GM23338 (cell line): ENCODE measurements around the gene SMCO2. TPM values are rescaled to one million over a fixed set of nuclear protein-coding genes. Genes with fewer than 3 reads are reported as not detected.

ENCODE experiments used
- ATAC-seq: fragments of 200-7000 bp; cut with Tn5 transposase; 3 replicates; pipeline ENCODE4 v1.9.1; 2020
- DNase-seq: peaks from one replicate; pipeline ENCODE4 v3.0.0-alpha.2; 2015; ENCODE audit warnings: low spot score
- H2AFZ ChIP-seq: fragments of 200-600 bp; sonication (generic); 2 replicates; pipeline ENCODE4 v1.8.0; 2016; ENCODE audit warnings: antibody characterized with exemption, mild to moderate bottlenecking, moderate library complexity
- H3F3A ChIP-seq: fragments of 200-600 bp; sonication (generic); replicated peaks from 2 replicates; pipeline ENCODE4 v1.8.0; 2017; ENCODE audit warnings: antibody characterized with exemption, mixed run types, low read depth
- H3K27ac ChIP-seq: fragments of 200-600 bp; sonication (generic); 2 replicates; pipeline ENCODE4 v1.6.1; 2016; ENCODE audit warnings: low read depth
- H3K27me3 ChIP-seq: fragments of 200-600 bp; sonication (generic); 2 replicates; pipeline ENCODE4 v1.8.0; 2016; ENCODE audit warnings: mild to moderate bottlenecking, mixed run types, moderate library complexity; ENCODE audit not compliant: insufficient read depth
- H3K36me3 ChIP-seq: fragments of 200-600 bp; sonication (generic); 2 replicates; pipeline ENCODE4 v1.8.0; 2016; ENCODE audit warnings: mild to moderate bottlenecking; ENCODE audit not compliant: insufficient read depth
- H3K4me1 ChIP-seq: fragments of 200-600 bp; sonication (generic); 2 replicates; pipeline ENCODE4 v1.8.0; 2016; ENCODE audit warnings: mild to moderate bottlenecking, moderate library complexity; ENCODE audit not compliant: insufficient read depth
- H3K4me2 ChIP-seq: fragments of 200-600 bp; sonication (generic); 2 replicates; pipeline ENCODE4 v1.7.1; 2017; ENCODE audit warnings: mixed run types
- H3K4me3 ChIP-seq: fragments of 200-600 bp; sonication (generic); 2 replicates; pipeline ENCODE4 v1.6.1; 2016; ENCODE audit warnings: mixed run types
- H3K79me2 ChIP-seq: fragments of 200-600 bp; sonication (generic); replicated peaks from 2 replicates; pipeline ENCODE4 v1.8.0; 2017; ENCODE audit warnings: mild to moderate bottlenecking; ENCODE audit not compliant: insufficient read depth
- H3K9me2 ChIP-seq: fragments of 200-600 bp; sonication (generic); 2 replicates; pipeline ENCODE4 v1.8.0; 2017; ENCODE audit not compliant: insufficient read depth
- H4K20me1 ChIP-seq: fragments of 200-600 bp; sonication (generic); replicated peaks from 2 replicates; pipeline ENCODE4 v1.8.0; 2017; ENCODE audit warnings: mild to moderate bottlenecking; ENCODE audit not compliant: insufficient read depth
- H3K27ac Mint-ChIP-seq: 2 replicates; pipeline ENCODE4 v1.8.0; 2020; ENCODE audit warnings: inconsistent platforms, mild to moderate bottlenecking, moderate library complexity, mixed read lengths
- H3K27me3 Mint-ChIP-seq: 3 replicates; pipeline ENCODE4 v1.8.0; 2022; ENCODE audit warnings: low read depth, mild to moderate bottlenecking, moderate library complexity, mixed read lengths, inconsistent platforms; ENCODE audit not compliant: insufficient read depth, poor library complexity
- H3K36me3 Mint-ChIP-seq: 3 replicates; pipeline ENCODE4 v1.8.0; 2021; ENCODE audit warnings: low read depth, mild to moderate bottlenecking, inconsistent platforms, moderate library complexity, mixed read lengths
- H3K4me1 Mint-ChIP-seq: 3 replicates; pipeline ENCODE4 v1.8.0; 2020; ENCODE audit warnings: mild to moderate bottlenecking, inconsistent platforms, mixed read lengths
- H3K4me3 Mint-ChIP-seq: 3 replicates; pipeline ENCODE4 v1.8.0; 2021; ENCODE audit warnings: moderate library complexity, mild to moderate bottlenecking, inconsistent platforms, mixed read lengths
- H3K9me3 Mint-ChIP-seq: 3 replicates; pipeline ENCODE4 v1.8.0; 2020; ENCODE audit warnings: moderate library complexity, mild to moderate bottlenecking, inconsistent platforms, mixed read lengths
- CREB1 ChIP-seq: fragments of 250-450 bp; sonication (Bioruptor Pico); IDR thresholded peaks from 2 replicates; pipeline ENCODE4 v1.5.0; 2020; ENCODE audit warnings: low read depth, mild to moderate bottlenecking, moderate library complexity
- CTCF ChIP-seq, 2 experiments: fragments of 200-600 bp in 1 of 2; sonication (generic) in 1 of 2; conservative IDR thresholded peaks; 2 replicates each; pipeline versions ENCODE4 v1.5.1 to v1.6.1; 2016 to 2017; ENCODE audit warnings: antibody characterized with exemption in 2 of 2, low read depth in 2 of 2, mild to moderate bottlenecking in 2 of 2, moderate library complexity in 1 of 2
- EZH2 ChIP-seq: fragments of 200-600 bp; sonication (generic); IDR thresholded peaks from one replicate; pipeline ENCODE4 v1.8.0; 2017; ENCODE audit warnings: antibody characterized with exemption, mild to moderate bottlenecking, low read depth; ENCODE audit not compliant: unreplicated experiment
- EZH2phosphoT487 ChIP-seq: fragments of 200-600 bp; sonication (generic); IDR thresholded peaks from one replicate; pipeline ENCODE4 v1.8.1; 2018; ENCODE audit warnings: antibody characterized with exemption; ENCODE audit not compliant: unreplicated experiment
- JUNB ChIP-seq: IDR thresholded peaks from one replicate; pipeline ENCODE4 v1.6.1; 2016; ENCODE audit warnings: antibody characterized with exemption; ENCODE audit not compliant: unreplicated experiment
- NANOG ChIP-seq: IDR thresholded peaks from 2 replicates; pipeline ENCODE4 v1.6.1; 2016; ENCODE audit warnings: antibody characterized with exemption, borderline replicate concordance
- POLR2AphosphoS5 ChIP-seq: IDR thresholded peaks from 2 replicates; pipeline ENCODE4 v1.6.1; 2016; ENCODE audit warnings: antibody characterized with exemption, low read depth
- REST ChIP-seq: IDR thresholded peaks from one replicate; pipeline ENCODE4 v1.6.1; 2018; ENCODE audit warnings: antibody characterized with exemption; ENCODE audit not compliant: unreplicated experiment
- STAT1 ChIP-seq: IDR thresholded peaks from one replicate; pipeline ENCODE4 v1.6.1; 2016; ENCODE audit warnings: antibody characterized with exemption; ENCODE audit not compliant: unreplicated experiment
- ZNF114 ChIP-seq: fragments of 250-450 bp; sonication (Bioruptor Pico); IDR thresholded peaks from 2 replicates; pipeline ENCODE4 v1.5.0; 2020; ENCODE audit warnings: mild to moderate bottlenecking, moderate library complexity
- ZNF331 ChIP-seq: fragments of 250-450 bp; sonication (Bioruptor Pico); IDR thresholded peaks from 2 replicates; pipeline ENCODE4 v1.5.0; 2020; ENCODE audit warnings: low read depth, mild to moderate bottlenecking, moderate library complexity
- polyA plus RNA-seq: library from polyadenylated mRNA; unstranded; fragments of >200 nt; fragmentation: Nextera tagmentation; extraction: Ambion mirVana; gene quantifications from 2 replicates; pipeline ENCODE4 v1.2.1, GENCODE V29; 2016
- total RNA-seq: library from RNA; depleted of rRNA; stranded (reverse); fragments of >200 nt; shearing (Covaris generic); gene quantifications from 2 replicates; pipeline ENCODE4 v1.2.3, GENCODE V29; 2014

Gene SMCO2
- total and polyA plus RNA-seq, 2 experiments from 2014 or later = 0.86 TPM; not detected in 1

- TF ChIP-seq ZNF331 (CRISPR knock-in tag) (no peak), EZH2 (no peak), POLR2AphosphoS5 (no peak), JUNB (no peak), CTCF (conservative IDR thresholded peaks at IDR 0.05; ENCODE audit: low read depth in 2 of 2) (no peak), NANOG (no peak), REST (no peak)
- peaks cover 11% of the 10 kb centered on the region; the same call in 1 of the 2 replicates for H3K4me1 ChIP-seq
- no peak overlapping the region for H3K27ac Mint-ChIP-seq
- H3K36me3 Mint-ChIP-seq = no peaks in the 10 kb centered on the region
- H3K27me3 ChIP-seq = no peaks in the 10 kb centered on the region
- DNase-seq (no peak), ATAC-seq (no peak)
- H3K9me2 ChIP-seq = 0 out of 2 replicates have a peak, but pooled peaks cover 5% of the 10 kb centered on the region
- H3K4me3 Mint-ChIP-seq = no peak overlapping the region
- H3K27me3 Mint-ChIP-seq = no peaks in the 10 kb centered on the region
- peaks cover 39% of the 10 kb centered on the region for H3K4me1 Mint-ChIP-seq
- no peak overlapping the region for H3K27ac ChIP-seq
- peaks cover 95% of the 10 kb centered on the region for H3K79me2 ChIP-seq
- peaks cover 12% of the 10 kb centered on the region for H4K20me1 ChIP-seq
- H2AFZ ChIP-seq = no peak overlapping the region
- H3K9me3 Mint-ChIP-seq = no peaks in the 10 kb centered on the region
- no peak overlapping the region for H3K4me2 ChIP-seq
- no peaks in the 10 kb centered on the region for H3K36me3 ChIP-seq
- no peak overlapping the region for H3K4me3 ChIP-seq
- H3F3A ChIP-seq = no peaks in the 10 kb centered on the region
Measured at GRCh38 chr12:27537855-27538675, 91.5 kb downstream of the SMCO2 start.

GRCh38 chr12:27539191-27539631, 92.7 kb downstream of the SMCO2 start:
- Histone ChIP-seq H3K27ac (no peak overlapping the region), H4K20me1 (peaks cover 12% of the 10 kb centered on the region)
- no peak overlapping the region for H3K27ac Mint-ChIP-seq
- TF ChIP-seq REST (no peak), STAT1 (no peak), POLR2AphosphoS5 (no peak), CTCF (conservative IDR thresholded peaks at IDR 0.05; ENCODE audit: low read depth in 2 of 2) (no peak), JUNB (no peak), ZNF331 (CRISPR knock-in tag) (no peak), CREB1 (CRISPR knock-in tag) (no peak), EZH2phosphoT487 (no peak), ZNF114 (CRISPR knock-in tag) (no peak), NANOG (no peak)

More at GRCh38 chr12:27539191-27539631, 92.7 kb downstream of the SMCO2 start:
- H3K9me2 ChIP-seq = 0 out of 2 replicates have a peak, but pooled peaks cover 5% of the 10 kb centered on the region
- Mint-ChIP-seq H3K4me3 (no peak overlapping the region), H3K9me3 (no peaks in the 10 kb centered on the region), H3K36me3 (0 out of 3 replicates have a peak, but pooled peaks cover under 1% of the 10 kb centered on the region), H3K27me3 (no peaks in the 10 kb centered on the region), H3K4me1 (peaks cover 31% of the 10 kb centered on the region)
- no peaks in the 10 kb centered on the region for H3K27me3 ChIP-seq
- no peak overlapping the region for H3K4me3 ChIP-seq
- DNase-seq (no peak), ATAC-seq (no peak)
- H3K79me2 ChIP-seq = peaks cover 95% of the 10 kb centered on the region
- no peaks in the 10 kb centered on the region for H3K36me3 ChIP-seq
- no peaks in the 10 kb centered on the region for H3F3A ChIP-seq
- no peak overlapping the region for H3K4me2 ChIP-seq
- H2AFZ ChIP-seq = no peak overlapping the region
- H3K4me1 ChIP-seq = peaks cover 8% of the 10 kb centered on the region; the same call in 1 of the 2 replicates
